ES-I3 (cell line): ENCODE results near the gene KLC3.

Source experiments
- H3K36me3 ChIP-seq: 2 replicates; pipeline ENCODE4 v1.6.1; 2013; ENCODE audit warnings: mild to moderate bottlenecking, low read length, control low read depth, moderate library complexity; ENCODE audit not compliant: insufficient read depth
- H3K4me1 ChIP-seq: 2 replicates; pipeline ENCODE4 v1.6.1; 2013; ENCODE audit warnings: mild to moderate bottlenecking, control low read depth, low read length; ENCODE audit not compliant: insufficient read depth
- H3K9ac ChIP-seq: 2 replicates; pipeline ENCODE4 v1.6.1; 2013; ENCODE audit warnings: low read depth, mild to moderate bottlenecking, low read length, moderate library complexity
- H3K9me3 ChIP-seq: 2 replicates; pipeline ENCODE4 v1.6.1; 2013; ENCODE audit warnings: mild to moderate bottlenecking, low read length, moderate library complexity; ENCODE audit not compliant: control insufficient read depth, insufficient read depth

The KLC3 gene

DNA sequence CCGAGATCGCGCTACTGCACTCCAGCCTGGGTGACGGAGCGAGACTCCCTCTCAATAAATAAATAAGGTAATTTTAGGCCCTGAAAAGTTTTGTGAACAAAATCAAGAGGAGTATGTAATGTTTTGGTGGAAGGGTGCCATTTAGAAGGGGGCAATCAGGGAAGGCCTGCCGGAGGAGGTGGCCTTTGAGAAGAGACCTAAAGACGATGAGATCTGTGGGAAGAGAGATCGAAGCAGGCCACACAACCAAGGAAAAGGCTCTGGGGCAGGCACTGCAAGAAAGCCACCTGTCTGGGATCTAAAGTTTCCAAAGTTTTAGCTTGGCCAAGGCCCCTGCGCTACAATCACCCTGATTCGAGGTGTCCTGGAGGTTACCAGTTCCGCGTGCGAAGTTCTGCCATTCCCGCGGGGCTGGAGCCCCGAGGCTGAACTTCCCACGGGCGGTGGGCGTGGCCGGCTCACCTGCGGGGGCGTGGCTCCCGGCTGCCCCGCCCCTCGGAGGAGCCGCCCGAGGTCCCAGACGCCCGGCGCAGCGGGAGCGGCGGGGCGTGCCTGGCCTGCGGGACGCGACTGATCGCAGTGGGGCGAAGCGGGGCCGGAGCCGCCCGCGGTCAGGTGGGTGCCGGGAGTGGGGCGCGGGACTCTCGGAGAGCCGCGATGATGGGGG, at the start of gene KLC3:
KLC3 (plus strand) TSS at position 519 of the 667 bp plus-strand sequence. CDS start 4,792 bp downstream, outside the sequence.
- Histone ChIP-seq H3K36me3 (no peaks in the 10 kb centered on the region), H3K9me3 (no peaks in the 10 kb centered on the region), H3K9ac (peak within 1 kb of the TSS; percentile 92), H3K4me1 (no peaks in the 10 kb centered on the region; the same call in 1 of the 2 replicates)

DNA sequence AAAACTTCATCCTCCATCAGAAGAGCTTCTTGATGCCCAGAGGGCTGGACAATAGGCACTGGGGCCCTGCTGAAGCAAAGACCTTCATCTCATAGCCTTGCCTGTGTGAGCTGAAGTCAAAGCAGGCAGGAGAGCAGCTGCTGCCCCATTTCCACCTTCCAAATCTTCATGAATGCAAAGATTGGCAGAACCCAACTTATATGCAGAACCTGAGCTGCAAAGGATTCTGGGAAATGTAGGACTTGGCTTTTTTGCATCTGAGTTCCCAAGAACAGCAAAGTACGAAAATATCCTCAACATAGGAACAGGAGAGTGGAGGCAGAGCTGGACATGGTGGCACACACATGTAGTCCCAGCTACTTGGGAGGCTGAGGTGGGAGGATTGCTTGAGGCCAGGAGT, 48.7 kb upstream of the KLC3 start:
- Histone ChIP-seq H3K9me3 (no peaks in the 10 kb centered on the region), H3K9ac (no peak overlapping the region), H3K36me3 (no peaks in the 10 kb centered on the region; the same call in 1 of the 2 replicates), H3K4me1 (no peaks in the 10 kb centered on the region)

DNA sequence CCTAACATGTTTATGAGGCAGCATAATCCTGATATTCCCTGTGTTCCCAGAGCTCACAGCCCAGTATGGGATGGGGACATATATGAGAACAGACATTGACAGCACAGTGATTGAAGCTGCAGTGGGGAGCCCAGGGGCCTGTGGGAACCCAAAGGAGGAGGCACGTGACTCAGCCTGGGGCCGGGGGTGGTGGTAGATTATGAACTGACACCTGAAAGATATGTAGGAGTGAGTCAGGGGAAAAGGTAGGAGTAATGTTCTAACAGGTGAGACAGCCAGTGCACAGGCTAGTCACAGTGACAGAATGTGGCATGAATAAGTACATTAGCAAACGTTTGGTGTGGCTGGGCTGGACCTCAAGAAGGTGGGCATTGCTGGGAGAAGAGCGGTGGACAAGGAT, 46.9 kb upstream of the KLC3 start:
- H3K9me3 ChIP-seq: no peaks in the 10 kb centered on the region
- no peaks in the 10 kb centered on the region for H3K36me3 ChIP-seq
- no peak overlapping the region for H3K9ac ChIP-seq
- no peaks in the 10 kb centered on the region for H3K4me1 ChIP-seq

DNA sequence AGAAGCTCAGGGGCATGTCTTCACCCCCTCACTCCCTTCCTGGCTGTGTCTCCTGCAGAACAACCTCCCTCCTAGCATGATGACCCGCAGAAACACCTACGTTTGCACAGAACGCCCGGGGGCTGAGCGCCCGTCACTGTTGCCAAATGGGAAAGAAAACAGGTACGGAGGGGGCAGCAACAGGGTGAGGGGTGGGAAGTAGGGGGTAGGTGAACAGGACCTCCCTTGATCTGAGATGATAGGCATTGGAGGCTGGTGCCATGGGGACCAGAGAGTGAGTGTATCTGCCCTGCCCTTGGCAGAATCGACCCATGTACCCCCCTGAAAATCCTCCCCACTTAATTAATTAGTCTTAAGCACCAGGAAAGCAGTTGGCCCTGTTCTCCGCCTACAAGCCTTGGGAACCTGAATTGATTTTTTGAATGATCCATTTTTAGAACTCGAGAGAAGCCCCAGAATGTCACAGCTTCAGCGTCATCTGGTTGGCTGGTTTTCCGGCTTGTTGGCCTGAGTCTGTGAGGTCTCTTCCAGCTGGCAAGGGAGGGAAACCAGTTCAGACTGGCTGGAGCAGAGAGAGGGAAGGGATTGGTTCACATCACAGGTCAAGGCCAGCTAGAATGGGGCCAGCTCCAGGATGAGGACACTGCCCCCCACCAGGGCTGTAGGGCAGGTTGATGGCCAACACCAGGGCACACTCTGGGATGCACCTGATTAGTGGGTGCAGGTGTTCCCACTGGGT, 46.1 kb upstream of the KLC3 start:
- H3K9ac ChIP-seq: no peak overlapping the region
- H3K9me3 ChIP-seq: no peaks in the 10 kb centered on the region
- H3K36me3 ChIP-seq: no peaks in the 10 kb centered on the region
- no peaks in the 10 kb centered on the region for H3K4me1 ChIP-seq

DNA sequence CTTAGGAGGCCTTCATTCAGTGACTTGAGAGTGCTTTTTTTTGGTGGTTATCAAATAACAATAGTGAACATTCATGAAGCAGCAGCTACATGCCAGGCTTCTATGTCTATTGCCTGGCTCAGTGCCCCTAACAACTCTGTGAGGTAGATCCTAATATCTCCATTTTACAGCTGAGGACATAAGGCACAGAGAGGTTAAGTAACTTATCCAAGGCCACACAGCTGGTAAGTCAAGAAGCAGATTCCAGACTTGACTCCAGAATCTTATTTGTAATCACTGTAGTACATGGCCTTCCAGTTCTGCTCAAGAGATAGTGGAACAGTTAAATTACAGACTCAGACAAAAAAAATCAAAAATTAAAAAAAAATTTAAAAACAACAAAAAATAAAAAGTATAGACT, 44.7 kb upstream of the KLC3 start:
- no peak overlapping the region for H3K9ac ChIP-seq
- H3K36me3 ChIP-seq: no peaks in the 10 kb centered on the region
- no peaks in the 10 kb centered on the region for H3K9me3 ChIP-seq
- no peaks in the 10 kb centered on the region; the same call in 1 of the 2 replicates for H3K4me1 ChIP-seq

DNA sequence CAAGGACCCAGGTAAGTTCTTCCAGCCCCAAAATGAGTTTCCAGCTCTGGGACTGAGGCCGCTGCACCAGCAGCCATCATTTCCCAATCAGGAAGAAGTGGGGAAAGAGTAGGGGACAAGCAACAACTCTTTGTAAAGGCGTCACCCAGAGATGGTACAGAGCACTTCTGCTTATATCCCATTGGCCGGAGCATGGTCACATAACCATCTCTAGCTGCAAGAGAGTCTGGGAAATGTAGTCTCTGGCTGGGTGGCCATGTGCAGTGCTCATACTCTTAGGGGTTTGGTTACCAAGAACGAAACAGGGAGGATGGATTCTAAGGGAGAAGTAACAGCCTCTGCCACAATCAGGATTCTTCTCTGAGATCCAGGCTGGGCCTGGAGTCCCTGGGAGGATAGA, 44.2 kb upstream of the KLC3 start:
- Histone ChIP-seq H3K9ac (no peak overlapping the region), H3K9me3 (no peaks in the 10 kb centered on the region), H3K36me3 (no peaks in the 10 kb centered on the region), H3K4me1 (no peaks in the 10 kb centered on the region; the same call in 1 of the 2 replicates)

DNA sequence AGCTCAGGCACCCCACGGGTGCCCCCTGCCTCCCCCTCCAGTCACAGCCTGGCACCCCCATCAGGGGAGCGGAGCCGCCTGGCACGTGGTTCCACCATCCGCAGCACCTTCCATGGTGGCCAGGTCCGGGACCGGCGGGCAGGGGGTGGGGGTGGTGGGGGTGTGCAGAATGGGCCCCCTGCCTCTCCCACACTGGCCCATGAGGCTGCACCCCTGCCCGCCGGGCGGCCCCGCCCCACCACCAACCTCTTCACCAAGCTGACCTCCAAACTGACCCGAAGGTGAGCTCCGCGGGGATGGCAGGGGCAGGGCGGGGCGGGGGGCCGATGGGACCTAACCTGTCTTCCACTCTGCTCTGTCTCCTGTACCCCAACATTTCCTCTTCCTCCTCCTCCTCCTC, 42.9 kb upstream of the KLC3 start:
- H3K36me3 ChIP-seq: no peaks in the 10 kb centered on the region
- no peaks in the 10 kb centered on the region for H3K9me3 ChIP-seq
- no peak overlapping the region for H3K9ac ChIP-seq
- H3K4me1 ChIP-seq: no peaks in the 10 kb centered on the region; the same call in 1 of the 2 replicates

DNA sequence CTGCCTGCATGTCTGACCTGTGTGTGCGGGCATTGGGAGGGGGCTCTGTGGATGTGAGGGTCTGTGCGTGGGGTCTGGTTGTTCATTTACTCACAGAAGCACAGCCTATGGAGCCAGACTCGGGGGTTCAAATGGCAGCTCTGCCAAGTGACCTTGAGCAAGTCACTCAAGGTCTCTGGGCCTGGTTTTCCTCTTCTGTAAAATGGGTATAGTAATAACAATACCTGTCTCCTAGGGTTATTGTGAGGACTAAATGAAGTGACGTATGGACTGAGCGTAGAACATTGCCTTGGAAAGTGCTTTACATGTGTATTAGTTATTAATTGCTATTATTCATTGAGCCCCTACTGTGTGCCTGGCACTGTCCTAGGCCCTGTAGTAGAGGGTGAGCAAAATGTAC, 42.3 kb upstream of the KLC3 start:
- H3K36me3 ChIP-seq: no peaks in the 10 kb centered on the region
- no peaks in the 10 kb centered on the region; the same call in 1 of the 2 replicates for H3K4me1 ChIP-seq
- H3K9ac ChIP-seq: no peak overlapping the region
- H3K9me3 ChIP-seq: no peaks in the 10 kb centered on the region

DNA sequence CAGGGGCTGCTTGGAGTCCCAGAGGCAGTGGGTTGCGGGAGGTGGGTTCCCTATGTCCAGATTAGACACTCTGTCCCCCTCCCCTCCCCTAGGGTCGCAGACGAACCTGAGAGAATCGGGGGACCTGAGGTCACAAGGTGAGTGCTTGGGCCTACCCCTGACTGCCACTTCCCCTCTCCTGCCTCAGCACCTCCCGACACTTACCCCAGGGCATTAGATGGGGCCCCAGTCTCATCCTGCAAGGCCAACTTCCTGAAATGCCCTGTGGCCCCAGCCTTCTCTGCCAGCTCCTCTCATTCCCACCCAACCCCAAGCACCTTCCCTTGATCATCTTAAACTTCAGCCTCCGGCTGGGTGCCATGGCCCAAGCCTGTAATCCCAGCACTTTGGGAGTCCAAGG, 40.8 kb upstream of the KLC3 start:
- no peaks in the 10 kb centered on the region for H3K36me3 ChIP-seq
- H3K9ac ChIP-seq: no peak overlapping the region
- H3K4me1 ChIP-seq: no peaks in the 10 kb centered on the region; the same call in 1 of the 2 replicates
- no peaks in the 10 kb centered on the region; the same call in 1 of the 2 replicates for H3K9me3 ChIP-seq

DNA sequence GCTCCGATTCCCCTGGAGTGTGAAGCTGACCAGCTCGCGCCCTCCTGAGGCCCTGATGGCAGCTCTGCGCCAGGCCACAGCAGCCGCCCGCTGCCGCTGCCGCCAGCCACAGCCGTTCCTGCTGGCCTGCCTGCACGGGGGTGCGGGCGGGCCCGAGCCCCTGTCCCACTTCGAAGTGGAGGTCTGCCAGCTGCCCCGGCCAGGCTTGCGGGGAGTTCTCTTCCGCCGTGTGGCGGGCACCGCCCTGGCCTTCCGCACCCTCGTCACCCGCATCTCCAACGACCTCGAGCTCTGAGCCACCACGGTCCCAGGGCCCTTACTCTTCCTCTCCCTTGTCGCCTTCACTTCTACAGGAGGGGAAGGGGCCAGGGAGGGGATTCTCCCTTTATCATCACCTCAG, 38.1 kb upstream of the KLC3 start:
- Histone ChIP-seq H3K9me3 (no peaks in the 10 kb centered on the region; the same call in 1 of the 2 replicates), H3K9ac (no peak overlapping the region), H3K36me3 (no peaks in the 10 kb centered on the region), H3K4me1 (peaks cover 9% of the 10 kb centered on the region; the same call in 1 of the 2 replicates)

DNA sequence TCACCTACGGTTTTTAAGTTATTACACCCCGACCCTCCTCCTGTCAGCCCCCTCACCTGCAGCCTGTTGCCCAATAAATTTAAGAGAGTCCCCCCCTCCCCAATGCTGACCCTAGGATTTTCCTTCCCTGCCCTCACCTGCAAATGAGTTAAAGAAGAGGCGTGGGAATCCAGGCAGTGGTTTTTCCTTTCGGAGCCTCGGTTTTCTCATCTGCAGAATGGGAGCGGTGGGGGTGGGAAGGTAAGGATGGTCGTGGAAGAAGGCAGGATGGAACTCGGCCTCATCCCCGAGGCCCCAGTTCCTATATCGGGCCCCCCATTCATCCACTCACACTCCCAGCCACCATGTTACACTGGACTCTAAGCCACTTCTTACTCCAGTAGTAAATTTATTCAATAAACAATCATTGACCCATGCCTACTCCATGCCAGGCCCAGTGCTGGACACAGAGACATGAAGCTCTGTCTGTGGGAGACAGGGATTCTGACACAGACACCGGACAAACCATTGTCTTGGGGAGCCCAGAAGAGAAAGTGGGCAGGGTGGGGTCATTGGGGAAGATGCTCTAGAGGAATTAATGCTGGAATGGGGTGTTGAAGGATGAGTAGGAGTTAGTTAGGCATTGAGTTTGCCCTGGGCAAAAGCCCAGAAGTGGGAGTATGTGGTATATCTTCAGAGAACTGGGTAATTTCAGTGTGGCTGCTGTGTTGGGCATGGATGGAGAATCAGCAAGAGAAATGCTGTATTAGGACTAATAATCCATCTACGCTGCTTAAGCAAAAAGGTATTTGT, 37.1 kb upstream of the KLC3 start:
- no peaks in the 10 kb centered on the region for H3K36me3 ChIP-seq
- H3K9me3 ChIP-seq: no peaks in the 10 kb centered on the region; the same call in 1 of the 2 replicates
- H3K9ac ChIP-seq: no peak overlapping the region
- H3K4me1 ChIP-seq: peaks cover 9% of the 10 kb centered on the region; the same call in 1 of the 2 replicates

DNA sequence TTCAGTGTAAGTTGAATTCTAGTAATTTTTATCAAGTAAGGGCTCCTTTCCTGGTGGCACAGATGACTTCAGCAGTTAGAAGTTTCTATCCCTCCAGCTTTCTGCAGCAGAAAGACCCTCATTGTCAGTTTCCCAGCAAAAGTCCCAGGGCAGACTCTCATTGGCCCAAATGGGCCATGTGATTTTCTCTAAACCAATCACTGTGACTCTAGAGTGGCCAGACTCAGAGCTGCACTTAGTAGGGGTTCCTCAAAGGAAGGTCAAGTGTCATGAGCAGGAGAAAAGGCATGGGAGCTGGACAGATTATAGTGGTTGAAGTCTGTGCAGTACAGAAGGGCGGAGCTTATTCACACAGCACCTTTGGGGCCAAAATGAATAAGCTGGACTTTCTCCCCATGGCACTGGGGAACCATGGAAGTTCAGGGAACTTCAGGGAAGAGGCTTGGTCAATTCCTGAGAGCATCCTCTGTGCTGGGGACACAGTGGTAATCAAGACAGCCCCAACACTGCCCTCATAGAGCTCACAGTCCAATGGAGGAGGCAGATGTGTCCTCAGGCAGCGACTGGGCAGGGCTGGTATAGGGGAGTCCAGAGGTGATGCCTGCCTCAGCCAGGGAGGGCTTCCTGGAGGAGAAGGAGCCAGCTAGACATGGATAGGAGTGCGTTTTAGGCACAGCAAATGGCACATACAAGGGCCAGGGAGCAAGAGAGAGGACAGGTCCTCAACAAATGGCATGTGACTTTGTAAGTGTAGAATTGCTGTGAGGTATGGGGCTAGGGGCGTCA, 36.2 kb upstream of the KLC3 start:
- H3K9me3 ChIP-seq: no peaks in the 10 kb centered on the region; the same call in 1 of the 2 replicates

DNA sequence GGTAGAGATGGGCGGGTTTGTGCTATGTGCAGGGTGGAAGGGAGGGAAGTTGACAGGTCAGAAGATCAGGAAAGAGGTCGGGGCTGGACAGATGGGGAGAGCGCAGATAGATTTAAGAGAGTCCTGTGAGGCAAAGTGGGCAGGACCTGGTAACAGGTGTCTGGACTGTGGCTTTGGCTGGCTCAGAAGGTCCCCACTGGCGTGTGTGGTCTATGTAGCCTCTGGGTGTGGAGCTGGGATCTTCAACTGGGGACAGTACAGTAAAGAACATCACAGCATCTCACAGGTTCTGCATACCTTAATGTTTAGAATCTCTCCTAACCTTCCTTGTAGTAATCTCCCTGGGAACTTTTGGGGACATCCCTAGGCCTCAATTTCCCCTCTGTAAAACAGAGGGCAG, 35.5 kb upstream of the KLC3 start:
- Histone ChIP-seq H3K9ac (no peak overlapping the region), H3K36me3 (no peaks in the 10 kb centered on the region), H3K4me1 (peaks cover 9% of the 10 kb centered on the region; the same call in 1 of the 2 replicates), H3K9me3 (no peaks in the 10 kb centered on the region; the same call in 1 of the 2 replicates)

More for the DNA sequence above, 36.2 kb upstream of the KLC3 start:
- peaks cover 9% of the 10 kb centered on the region; the same call in 1 of the 2 replicates for H3K4me1 ChIP-seq
- H3K9ac ChIP-seq: no peak overlapping the region
- no peaks in the 10 kb centered on the region for H3K36me3 ChIP-seq
